ENCODE data around the gene SPOCK2.

The SPOCK2 gene

GRCh38 chr10:72082856-72083789, 5.2 kb downstream of the SPOCK2 start:
- no peak overlapping the region for H3K9ac ChIP-seq (ENCODE audit: low read depth in 1 of 2, low read length in 2 of 2)

GRCh38 chr10:72081772-72082590, 6.4 kb downstream of the SPOCK2 start:
- Histone ChIP-seq H3K4me3 (ENCODE audit: low read length in 2 of 2) (no peak overlapping the region), H3K4me1 (ENCODE audit: control insufficient read depth in 2 of 2, insufficient read depth in 2 of 2, low read length in 2 of 2) (no peaks in the 10 kb centered on the region), H3K36me3 (ENCODE audit: control insufficient read depth in 2 of 2, insufficient read depth in 2 of 2, low read length in 2 of 2) (no peaks in the 10 kb centered on the region), H3K27ac (ENCODE audit: low read depth in 2 of 2, low read length in 2 of 2) (no peak overlapping the region), H3K27me3 (ENCODE audit: control insufficient read depth in 2 of 2, insufficient read depth in 2 of 2, low read length in 2 of 2) (peaks cover 0 to 6% of the 10 kb centered on the region in 2 donors), H3K9me3 (ENCODE audit: control insufficient read depth in 2 of 2, low read length in 2 of 2) (no peaks in the 10 kb centered on the region), H3K9ac (ENCODE audit: low read depth in 1 of 2, low read length in 2 of 2) (no peak overlapping the region)

More at GRCh38 chr10:72082856-72083789, 5.2 kb downstream of the SPOCK2 start:
- Histone ChIP-seq H3K27ac (ENCODE audit: low read depth in 2 of 2, low read length in 2 of 2) (no peak overlapping the region), H3K4me1 (ENCODE audit: control insufficient read depth in 2 of 2, insufficient read depth in 2 of 2, low read length in 2 of 2) (peaks cover 0 to 4% of the 10 kb centered on the region in 2 donors), H3K9me3 (ENCODE audit: control insufficient read depth in 2 of 2, low read length in 2 of 2) (no peaks in the 10 kb centered on the region), H3K4me3 (ENCODE audit: low read length in 2 of 2) (no peak overlapping the region), H3K36me3 (ENCODE audit: control insufficient read depth in 2 of 2, insufficient read depth in 2 of 2, low read length in 2 of 2) (no peaks in the 10 kb centered on the region), H3K27me3 (ENCODE audit: control insufficient read depth in 2 of 2, insufficient read depth in 2 of 2, low read length in 2 of 2) (peaks cover 7 to 15% of the 10 kb centered on the region in 2 donors)

- no peak overlapping the region for H3K9ac ChIP-seq (ENCODE audit: low read depth in 1 of 2, low read length in 2 of 2)
Measured at GRCh38 chr10:72081210-72081609, 7.1 kb downstream of the SPOCK2 start.

GRCh38 chr10:72080042-72080975, 8.0 kb downstream of the SPOCK2 start:
- Histone ChIP-seq H3K9ac (ENCODE audit: low read depth in 1 of 2, low read length in 2 of 2) (no peak overlapping the region), H3K36me3 (ENCODE audit: control insufficient read depth in 2 of 2, insufficient read depth in 2 of 2, low read length in 2 of 2) (no peaks in the 10 kb centered on the region), H3K9me3 (ENCODE audit: control insufficient read depth in 2 of 2, low read length in 2 of 2) (no peaks in the 10 kb centered on the region), H3K27me3 (ENCODE audit: control insufficient read depth in 2 of 2, insufficient read depth in 2 of 2, low read length in 2 of 2) (no peaks in the 10 kb centered on the region), H3K4me3 (ENCODE audit: low read length in 2 of 2) (no peak overlapping the region), H3K27ac (ENCODE audit: low read depth in 2 of 2, low read length in 2 of 2) (no peak overlapping the region), H3K4me1 (ENCODE audit: control insufficient read depth in 2 of 2, insufficient read depth in 2 of 2, low read length in 2 of 2) (no peaks in the 10 kb centered on the region)

More at GRCh38 chr10:72081210-72081609, 7.1 kb downstream of the SPOCK2 start:
- Histone ChIP-seq H3K27ac (ENCODE audit: low read depth in 2 of 2, low read length in 2 of 2) (no peak overlapping the region), H3K9me3 (ENCODE audit: control insufficient read depth in 2 of 2, low read length in 2 of 2) (no peaks in the 10 kb centered on the region), H3K36me3 (ENCODE audit: control insufficient read depth in 2 of 2, insufficient read depth in 2 of 2, low read length in 2 of 2) (no peaks in the 10 kb centered on the region), H3K27me3 (ENCODE audit: control insufficient read depth in 2 of 2, insufficient read depth in 2 of 2, low read length in 2 of 2) (no peaks in the 10 kb centered on the region), H3K4me1 (ENCODE audit: control insufficient read depth in 2 of 2, insufficient read depth in 2 of 2, low read length in 2 of 2) (no peaks in the 10 kb centered on the region), H3K4me3 (ENCODE audit: low read length in 2 of 2) (no peak overlapping the region)

- H3K4me1 ChIP-seq (ENCODE audit: control insufficient read depth in 2 of 2, insufficient read depth in 2 of 2, low read length in 2 of 2): no peaks in the 10 kb centered on the region
- no peak overlapping the region for H3K4me3 ChIP-seq (ENCODE audit: low read length in 2 of 2)
- H3K27ac ChIP-seq (ENCODE audit: low read depth in 2 of 2, low read length in 2 of 2): no peak overlapping the region
- H3K27me3 ChIP-seq (ENCODE audit: control insufficient read depth in 2 of 2, insufficient read depth in 2 of 2, low read length in 2 of 2): no peaks in the 10 kb centered on the region
- H3K9ac ChIP-seq (ENCODE audit: low read depth in 1 of 2, low read length in 2 of 2): no peak overlapping the region
- H3K9me3 ChIP-seq (ENCODE audit: control insufficient read depth in 2 of 2, low read length in 2 of 2): no peaks in the 10 kb centered on the region
- no peaks in the 10 kb centered on the region for H3K36me3 ChIP-seq (ENCODE audit: control insufficient read depth in 2 of 2, insufficient read depth in 2 of 2, low read length in 2 of 2)
Measured at GRCh38 chr10:72079356-72079755, 9.0 kb downstream of the SPOCK2 start.

- Histone ChIP-seq H3K4me1 (ENCODE audit: control insufficient read depth in 2 of 2, insufficient read depth in 2 of 2, low read length in 2 of 2) (no peaks in the 10 kb centered on the region), H3K9me3 (ENCODE audit: control insufficient read depth in 2 of 2, low read length in 2 of 2) (no peaks in the 10 kb centered on the region), H3K27me3 (ENCODE audit: control insufficient read depth in 2 of 2, insufficient read depth in 2 of 2, low read length in 2 of 2) (no peaks in the 10 kb centered on the region), H3K9ac (ENCODE audit: low read depth in 1 of 2, low read length in 2 of 2) (no peak overlapping the region), H3K4me3 (ENCODE audit: low read length in 2 of 2) (no peak overlapping the region), H3K27ac (ENCODE audit: low read depth in 2 of 2, low read length in 2 of 2) (no peak overlapping the region), H3K36me3 (ENCODE audit: control insufficient read depth in 2 of 2, insufficient read depth in 2 of 2, low read length in 2 of 2) (no peaks in the 10 kb centered on the region)
Measured at GRCh38 chr10:72077275-72077990, 10.9 kb downstream of the SPOCK2 start.

- H3K9me3 ChIP-seq (ENCODE audit: control insufficient read depth in 2 of 2, low read length in 2 of 2): no peaks in the 10 kb centered on the region
- no peak overlapping the region for H3K9ac ChIP-seq (ENCODE audit: low read depth in 1 of 2, low read length in 2 of 2)
- H3K4me1 ChIP-seq (ENCODE audit: control insufficient read depth in 2 of 2, insufficient read depth in 2 of 2, low read length in 2 of 2): no peaks in the 10 kb centered on the region
Measured at GRCh38 chr10:72076756-72077155, 11.6 kb downstream of the SPOCK2 start.

GRCh38 chr10:72075376-72076115, 12.8 kb downstream of the SPOCK2 start:
- Histone ChIP-seq H3K9me3 (ENCODE audit: control insufficient read depth in 2 of 2, low read length in 2 of 2) (no peaks in the 10 kb centered on the region), H3K4me1 (ENCODE audit: control insufficient read depth in 2 of 2, insufficient read depth in 2 of 2, low read length in 2 of 2) (no peaks in the 10 kb centered on the region), H3K27ac (ENCODE audit: low read depth in 2 of 2, low read length in 2 of 2) (no peak overlapping the region), H3K27me3 (ENCODE audit: control insufficient read depth in 2 of 2, insufficient read depth in 2 of 2, low read length in 2 of 2) (no peaks in the 10 kb centered on the region), H3K4me3 (ENCODE audit: low read length in 2 of 2) (no peak overlapping the region), H3K9ac (ENCODE audit: low read depth in 1 of 2, low read length in 2 of 2) (no peak overlapping the region), H3K36me3 (ENCODE audit: control insufficient read depth in 2 of 2, insufficient read depth in 2 of 2, low read length in 2 of 2) (no peaks in the 10 kb centered on the region)

More at GRCh38 chr10:72076756-72077155, 11.6 kb downstream of the SPOCK2 start:
- no peaks in the 10 kb centered on the region for H3K27me3 ChIP-seq (ENCODE audit: control insufficient read depth in 2 of 2, insufficient read depth in 2 of 2, low read length in 2 of 2)
- H3K27ac ChIP-seq (ENCODE audit: low read depth in 2 of 2, low read length in 2 of 2): no peak overlapping the region
- no peaks in the 10 kb centered on the region for H3K36me3 ChIP-seq (ENCODE audit: control insufficient read depth in 2 of 2, insufficient read depth in 2 of 2, low read length in 2 of 2)
- H3K4me3 ChIP-seq (ENCODE audit: low read length in 2 of 2): no peak overlapping the region

Measured in mucosa of rectum (tissue), 2 donors.